ENCODE data around the gene TRMT6. TPM values are rescaled to one million over a fixed set of nuclear protein-coding genes. Genes with fewer than 3 reads are reported as not detected.

Gene TRMT6
- total RNA-seq, 1 donor from 2014 or later = 11.9 TPM

DNA sequence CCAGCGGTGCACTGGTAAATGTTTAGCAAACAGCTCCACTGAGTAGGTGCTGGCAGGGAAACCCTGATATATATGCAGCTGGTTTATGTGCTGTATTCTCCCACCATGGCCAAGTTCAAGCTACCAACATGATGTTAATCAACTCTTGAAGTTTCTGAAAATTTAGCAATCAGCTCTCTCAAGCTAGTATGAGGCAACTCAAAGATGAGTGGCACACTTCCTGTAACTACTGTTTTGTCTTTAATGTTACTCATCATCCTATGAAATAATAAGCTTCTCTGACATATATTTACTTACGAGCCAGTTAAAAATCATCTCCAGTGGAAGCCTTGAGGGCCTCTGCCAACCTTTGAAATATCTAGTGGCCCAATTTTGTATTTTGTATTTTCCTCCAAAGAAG, 54.7 kb downstream of the TRMT6 start:
- DNase-seq (ENCODE audit: extremely low spot score, unreplicated experiment) = no peak
- no peaks in the 10 kb centered on the region for H3K9me3 Mint-ChIP-seq
- no peaks in the 10 kb centered on the region for H3K4me1 Mint-ChIP-seq (ENCODE audit: unreplicated experiment)
- H3K27me3 Mint-ChIP-seq = peaks cover 27% of the 10 kb centered on the region
- H3K36me3 Mint-ChIP-seq = no peaks in the 10 kb centered on the region
- no peak overlapping the region for H3K27ac Mint-ChIP-seq
- TF ChIP-seq, protein P1, sequence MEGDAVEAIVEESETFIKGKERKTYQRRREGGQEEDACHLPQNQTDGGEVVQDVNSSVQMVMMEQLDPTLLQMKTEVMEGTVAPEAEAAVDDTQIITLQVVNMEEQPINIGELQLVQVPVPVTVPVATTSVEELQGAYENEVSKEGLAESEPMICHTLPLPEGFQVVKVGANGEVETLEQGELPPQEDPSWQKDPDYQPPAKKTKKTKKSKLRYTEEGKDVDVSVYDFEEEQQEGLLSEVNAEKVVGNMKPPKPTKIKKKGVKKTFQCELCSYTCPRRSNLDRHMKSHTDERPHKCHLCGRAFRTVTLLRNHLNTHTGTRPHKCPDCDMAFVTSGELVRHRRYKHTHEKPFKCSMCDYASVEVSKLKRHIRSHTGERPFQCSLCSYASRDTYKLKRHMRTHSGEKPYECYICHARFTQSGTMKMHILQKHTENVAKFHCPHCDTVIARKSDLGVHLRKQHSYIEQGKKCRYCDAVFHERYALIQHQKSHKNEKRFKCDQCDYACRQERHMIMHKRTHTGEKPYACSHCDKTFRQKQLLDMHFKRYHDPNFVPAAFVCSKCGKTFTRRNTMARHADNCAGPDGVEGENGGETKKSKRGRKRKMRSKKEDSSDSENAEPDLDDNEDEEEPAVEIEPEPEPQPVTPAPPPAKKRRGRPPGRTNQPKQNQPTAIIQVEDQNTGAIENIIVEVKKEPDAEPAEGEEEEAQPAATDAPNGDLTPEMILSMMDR (conservative IDR thresholded peaks at IDR 0.05) = no peak
- no peak overlapping the region for H3K4me3 Mint-ChIP-seq

DNA sequence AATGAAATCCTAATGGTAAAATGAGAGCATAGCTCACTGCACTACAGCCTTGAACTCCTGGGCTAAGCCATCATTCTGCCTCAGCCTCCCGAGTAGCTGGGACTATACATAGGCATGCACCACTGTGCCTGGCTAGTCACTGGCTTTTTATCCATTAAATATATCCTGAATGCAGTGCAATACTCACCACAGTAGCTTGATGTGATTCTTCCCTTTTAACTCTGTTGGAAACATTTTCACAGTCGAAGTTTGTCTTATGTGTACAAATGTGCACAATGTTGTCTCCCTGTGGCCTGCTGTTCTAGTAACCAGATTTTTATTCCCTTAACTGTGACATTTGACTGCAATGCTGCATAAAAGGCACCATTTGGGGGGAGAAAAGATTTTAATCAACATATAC, 56.7 kb downstream of the TRMT6 start:
- Mint-ChIP-seq H3K27ac (no peak overlapping the region), H3K36me3 (no peaks in the 10 kb centered on the region), H3K4me3 (no peak overlapping the region), H3K9me3 (no peaks in the 10 kb centered on the region), H3K27me3 (peaks cover 23% of the 10 kb centered on the region), H3K4me1 (ENCODE audit: unreplicated experiment) (no peaks in the 10 kb centered on the region)
- TF ChIP-seq, protein P1 (conservative IDR thresholded peaks at IDR 0.05) = no peak
- no peak for DNase-seq (ENCODE audit: extremely low spot score, unreplicated experiment)

DNA sequence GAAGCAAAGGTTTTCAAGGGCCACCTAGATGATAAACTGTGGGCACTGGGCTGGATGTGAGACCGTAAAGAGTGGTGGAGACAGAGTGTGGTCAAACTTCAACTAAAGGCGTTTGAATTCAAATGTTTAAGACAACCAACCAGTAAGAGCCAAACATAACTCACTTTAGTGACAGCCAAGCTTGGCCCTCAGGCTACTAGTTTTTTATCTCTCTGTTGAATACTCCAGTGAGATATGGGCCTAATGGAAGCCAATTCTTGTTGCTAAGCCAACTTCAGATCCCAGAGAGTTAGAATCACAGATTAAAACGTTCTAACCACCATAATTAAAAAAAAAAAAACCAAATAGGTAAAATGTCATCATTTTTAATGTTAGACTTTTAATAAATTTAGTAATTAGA, 57.3 kb downstream of the TRMT6 start:
- peaks cover 23% of the 10 kb centered on the region for H3K27me3 Mint-ChIP-seq
- H3K9me3 Mint-ChIP-seq = no peaks in the 10 kb centered on the region
- no peaks in the 10 kb centered on the region for H3K36me3 Mint-ChIP-seq
- no peak overlapping the region for H3K27ac Mint-ChIP-seq
- DNase-seq (ENCODE audit: extremely low spot score, unreplicated experiment) = no peak
- TF ChIP-seq, protein P1 (conservative IDR thresholded peaks at IDR 0.05) = no peak
- no peaks in the 10 kb centered on the region for H3K4me1 Mint-ChIP-seq (ENCODE audit: unreplicated experiment)
- H3K4me3 Mint-ChIP-seq = no peak overlapping the region

DNA sequence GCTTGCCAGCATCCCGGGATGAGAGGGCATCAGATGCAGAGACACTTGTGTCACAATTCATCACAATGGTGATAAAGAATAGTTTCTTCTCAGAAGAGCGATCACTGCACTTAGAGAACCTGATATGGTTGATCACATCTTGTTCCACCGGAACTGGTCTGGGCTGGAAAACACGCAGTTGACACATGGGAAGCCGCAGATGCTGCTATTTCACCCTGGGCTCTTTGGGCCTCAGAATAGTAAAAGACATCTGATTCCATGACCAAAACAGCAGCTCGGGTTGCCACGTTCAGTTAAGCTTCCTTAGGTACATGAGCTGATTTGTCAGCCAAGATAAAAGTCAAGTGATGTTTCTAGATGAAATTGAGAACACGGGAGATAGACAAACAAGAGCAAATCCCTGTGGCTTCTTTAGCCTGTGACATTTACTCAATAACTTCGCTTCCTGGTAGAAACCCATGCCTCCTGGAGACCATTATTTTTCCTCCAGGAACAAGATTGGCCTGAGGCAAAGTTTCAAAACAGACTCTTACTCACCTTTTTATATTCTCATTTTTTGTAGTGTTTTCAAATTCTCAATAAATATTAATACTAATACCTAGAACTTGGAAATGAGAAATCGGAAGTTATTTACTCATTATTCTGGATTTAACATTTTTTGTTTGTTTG, 59.4 kb downstream of the TRMT6 start:
- TF ChIP-seq, protein P1 (conservative IDR thresholded peaks at IDR 0.05) = no peak
- no peaks in the 10 kb centered on the region for H3K36me3 Mint-ChIP-seq
- no peaks in the 10 kb centered on the region for H3K4me1 Mint-ChIP-seq (ENCODE audit: unreplicated experiment)
- H3K9me3 Mint-ChIP-seq = no peaks in the 10 kb centered on the region
- no peak overlapping the region for H3K4me3 Mint-ChIP-seq
- DNase-seq (ENCODE audit: extremely low spot score, unreplicated experiment) = no peak
- peaks cover 10% of the 10 kb centered on the region for H3K27me3 Mint-ChIP-seq
- H3K27ac Mint-ChIP-seq = no peak overlapping the region

DNA sequence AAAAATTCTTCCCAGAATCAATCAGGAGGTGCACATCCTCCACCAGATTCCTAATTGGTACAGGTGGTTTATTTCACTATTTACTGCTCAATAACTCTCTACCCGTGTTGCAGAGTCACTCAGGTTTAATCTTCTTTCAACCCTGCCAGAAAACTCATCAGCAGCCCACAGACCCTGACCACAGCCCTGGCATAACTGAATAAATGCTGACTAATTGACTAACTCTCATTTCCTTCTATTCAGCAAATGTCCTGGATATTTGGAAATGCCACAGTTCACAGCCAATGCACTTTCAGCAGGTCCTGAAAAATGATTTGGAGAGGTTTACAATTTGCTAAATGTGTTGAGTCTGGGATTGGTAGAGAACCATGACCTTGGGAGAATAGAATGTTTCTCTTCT, 62.3 kb downstream of the TRMT6 start:
- no peaks in the 10 kb centered on the region for H3K36me3 Mint-ChIP-seq
- DNase-seq (ENCODE audit: extremely low spot score, unreplicated experiment) = no peak
- H3K4me3 Mint-ChIP-seq = no peak overlapping the region
- H3K27me3 Mint-ChIP-seq = peaks cover 6% of the 10 kb centered on the region
- TF ChIP-seq, protein P1 (conservative IDR thresholded peaks at IDR 0.05) = no peak
- no peak overlapping the region for H3K27ac Mint-ChIP-seq
- H3K9me3 Mint-ChIP-seq = no peaks in the 10 kb centered on the region
- no peaks in the 10 kb centered on the region for H3K4me1 Mint-ChIP-seq (ENCODE audit: unreplicated experiment)

All from type B pancreatic cell (in vitro differentiated cells).